T47D (cell line): Measurements from ENCODE around the gene BIRC7.

Experiments used
- DNase-seq, 2 experiments: peaks; one replicate each; pipeline versions ENCODE4 v3.0.0 to v3.0.0-alpha.2; 2011 to 2012; ENCODE audit warnings: low read depth in 1 of 2, low spot score in 1 of 2
- JUND ChIP-seq: IDR thresholded peaks from 2 replicates; pipeline ENCODE4 v1.6.1; 2012; ENCODE audit warnings: low read depth
- in situ Hi-C: cut with HindIII; loops from 2 replicates; pipeline ENCODE4 v1.10.0; 2016; ENCODE audit warnings: low sequenced_read_pairs, low pct_unique_long_range_greater_than_20kb

The BIRC7 gene

GRCh38 chr20:63234693-63235398, 859 bp upstream of the BIRC7 start:
- no peak for TF ChIP-seq JUND
- in situ Hi-C loops: no loop called here
- DNase-seq: peak; percentile 86 to 91

- in situ Hi-C loops: no loop called here
- no peak for TF ChIP-seq JUND
- DNase-seq: no peak
These were observed 572 bp downstream of the BIRC7 start for GRCh38 chr20:63236116-63236837.

GRCh38 chr20:63238031-63238430, 2.3 kb downstream of the BIRC7 start:
- in situ Hi-C loops: no loop called here
- no peak for DNase-seq
- no peak for TF ChIP-seq JUND

GRCh38 chr20:63238514-63239125, 2.9 kb downstream of the BIRC7 start:
- DNase-seq: peak in 1 of 2 experiments; percentile 43
- in situ Hi-C loops: no loop called here
- no peak for TF ChIP-seq JUND

- no peak for DNase-seq
- in situ Hi-C loops: no loop called here
- TF ChIP-seq JUND: no peak
These were observed 3.7 kb downstream of the BIRC7 start for GRCh38 chr20:63239431-63239830.

GRCh38 chr20:63240004-63240403, 4.3 kb downstream of the BIRC7 start:
- DNase-seq: no peak
- in situ Hi-C loops: no loop called here
- no peak for TF ChIP-seq JUND

- DNase-seq: no peak
- TF ChIP-seq JUND: no peak
- in situ Hi-C loops: no loop called here
These were observed 5.6 kb downstream of the BIRC7 start for GRCh38 chr20:63241272-63241671.

- no peak for DNase-seq
- TF ChIP-seq JUND: no peak
- in situ Hi-C loops: no loop called here
These were observed 7.0 kb downstream of the BIRC7 start for GRCh38 chr20:63242736-63243135.

GRCh38 chr20:63243604-63244247, 8.0 kb downstream of the BIRC7 start:
- no peak for DNase-seq

GRCh38 chr20:63244468-63244867, 8.8 kb downstream of the BIRC7 start:
- no peak for TF ChIP-seq JUND
- no peak for DNase-seq
- in situ Hi-C loops: no loop called here

More at GRCh38 chr20:63243604-63244247, 8.0 kb downstream of the BIRC7 start:
- in situ Hi-C loops: no loop called here
- TF ChIP-seq JUND: no peak

- in situ Hi-C loops: no loop called here
- no peak for TF ChIP-seq JUND
These were observed 11.0 kb downstream of the BIRC7 start for GRCh38 chr20:63246490-63247288.

GRCh38 chr20:63247671-63248228, 12.0 kb downstream of the BIRC7 start:
- DNase-seq: no peak
- in situ Hi-C loops: no loop called here
- TF ChIP-seq JUND: no peak

More at GRCh38 chr20:63246490-63247288, 11.0 kb downstream of the BIRC7 start:
- DNase-seq: peak in 1 of 2 experiments; percentile 51
